HG02763 (cell line): Measurements from ENCODE around the gene POPDC2.
"Not testable (repeated sequence)": the region's sequence is repeated elsewhere in the genome, so short reads cannot be mapped to it uniquely, and the experiment has no call there.

Experiments used
- ATAC-seq: cut with Tn5 transposase; IDR thresholded peaks from one replicate; pipeline ENCODE4 v1.9.1; 2021; ENCODE audit warnings: mild to moderate bottlenecking, moderate library complexity; ENCODE audit not compliant: unreplicated experiment

POPDC2 gene, protein sequence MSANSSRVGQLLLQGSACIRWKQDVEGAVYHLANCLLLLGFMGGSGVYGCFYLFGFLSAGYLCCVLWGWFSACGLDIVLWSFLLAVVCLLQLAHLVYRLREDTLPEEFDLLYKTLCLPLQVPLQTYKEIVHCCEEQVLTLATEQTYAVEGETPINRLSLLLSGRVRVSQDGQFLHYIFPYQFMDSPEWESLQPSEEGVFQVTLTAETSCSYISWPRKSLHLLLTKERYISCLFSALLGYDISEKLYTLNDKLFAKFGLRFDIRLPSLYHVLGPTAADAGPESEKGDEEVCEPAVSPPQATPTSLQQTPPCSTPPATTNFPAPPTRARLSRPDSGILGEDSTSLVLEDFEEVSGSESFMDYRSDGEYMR

DNA sequence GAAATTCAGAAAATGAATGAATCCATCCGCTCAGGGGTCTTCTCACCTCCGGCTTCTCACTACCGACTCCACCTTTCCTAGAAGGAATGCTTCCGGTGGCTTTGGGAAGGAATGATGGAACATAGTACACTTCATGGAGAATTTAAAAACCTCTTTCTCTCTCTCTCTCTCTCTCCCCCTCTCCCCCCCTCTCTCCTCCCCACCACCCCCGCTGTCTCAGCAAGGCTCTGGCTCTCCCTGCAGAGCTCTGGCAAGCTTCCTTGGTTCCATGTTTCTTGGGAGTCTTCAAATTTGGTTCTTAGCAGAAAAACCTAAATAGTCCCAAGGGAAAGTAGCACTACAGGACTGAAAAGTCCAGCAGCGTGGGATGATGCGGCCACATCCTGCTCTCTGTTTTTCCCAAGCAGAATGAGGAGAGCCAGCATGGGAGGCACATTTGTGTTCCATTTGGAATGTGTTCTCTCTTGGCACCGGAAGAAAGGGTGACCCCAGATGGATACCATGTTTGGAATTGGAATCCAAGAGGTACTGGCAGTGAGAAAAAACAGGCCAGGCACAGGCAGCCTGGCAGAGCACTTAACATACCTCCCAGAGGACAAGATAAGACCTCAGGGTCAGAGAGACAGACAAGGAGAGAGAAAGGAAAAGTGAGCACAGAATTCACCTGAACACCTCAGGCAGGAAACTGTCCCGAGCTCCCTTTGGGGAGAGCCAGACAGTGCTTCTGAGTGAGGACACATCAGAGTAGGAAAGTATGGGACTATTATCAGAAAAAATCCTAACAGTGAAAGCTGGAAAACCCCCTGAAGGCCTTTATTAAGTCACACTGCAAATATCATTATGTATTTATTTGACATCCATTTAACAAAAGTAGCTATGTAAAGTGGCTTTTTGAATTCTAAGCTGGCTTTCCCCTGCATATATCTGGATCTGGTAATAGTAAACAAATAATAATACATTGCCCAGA is at the start of gene POPDC2:
Gene POPDC2, minus strand, starts transcription at position 116 of the 967 bp plus-strand sequence. CDS start 166 bp downstream, outside the sequence.
- ATAC-seq: no peak

DNA sequence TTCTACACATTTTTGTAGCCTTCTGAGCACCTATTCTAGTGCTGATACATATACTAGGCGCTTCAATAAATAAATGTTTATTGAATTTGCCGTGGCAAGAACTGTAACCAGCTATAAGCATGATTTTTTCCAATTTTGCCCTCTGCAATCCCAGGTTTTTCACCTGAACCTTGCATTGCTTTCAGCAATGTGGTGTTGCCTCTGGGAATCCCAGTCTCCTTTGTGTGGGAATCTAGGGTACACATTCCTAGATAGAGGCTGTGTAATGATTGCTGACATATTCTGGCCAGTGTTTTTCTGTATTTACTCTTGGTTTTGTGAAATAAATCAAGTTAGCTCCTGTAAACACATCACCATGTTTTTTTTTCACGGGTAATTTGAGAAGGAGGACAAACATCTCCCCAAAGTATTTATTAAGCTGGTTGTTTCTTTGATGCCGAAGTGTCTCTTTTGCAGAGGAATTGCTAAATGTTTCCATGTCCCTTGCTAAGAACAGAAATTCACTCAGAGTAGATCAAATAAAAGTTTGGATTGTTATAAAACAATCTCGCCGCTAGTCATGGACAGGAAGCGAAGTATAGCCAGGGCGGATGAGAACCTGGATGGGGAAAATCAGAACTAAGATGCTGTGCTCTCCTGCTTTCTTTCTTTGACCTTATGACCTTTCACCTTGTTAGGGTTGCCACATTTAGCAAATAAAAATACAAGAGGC is 43.6 kb upstream of the POPDC2 start:
- no peak for ATAC-seq

DNA sequence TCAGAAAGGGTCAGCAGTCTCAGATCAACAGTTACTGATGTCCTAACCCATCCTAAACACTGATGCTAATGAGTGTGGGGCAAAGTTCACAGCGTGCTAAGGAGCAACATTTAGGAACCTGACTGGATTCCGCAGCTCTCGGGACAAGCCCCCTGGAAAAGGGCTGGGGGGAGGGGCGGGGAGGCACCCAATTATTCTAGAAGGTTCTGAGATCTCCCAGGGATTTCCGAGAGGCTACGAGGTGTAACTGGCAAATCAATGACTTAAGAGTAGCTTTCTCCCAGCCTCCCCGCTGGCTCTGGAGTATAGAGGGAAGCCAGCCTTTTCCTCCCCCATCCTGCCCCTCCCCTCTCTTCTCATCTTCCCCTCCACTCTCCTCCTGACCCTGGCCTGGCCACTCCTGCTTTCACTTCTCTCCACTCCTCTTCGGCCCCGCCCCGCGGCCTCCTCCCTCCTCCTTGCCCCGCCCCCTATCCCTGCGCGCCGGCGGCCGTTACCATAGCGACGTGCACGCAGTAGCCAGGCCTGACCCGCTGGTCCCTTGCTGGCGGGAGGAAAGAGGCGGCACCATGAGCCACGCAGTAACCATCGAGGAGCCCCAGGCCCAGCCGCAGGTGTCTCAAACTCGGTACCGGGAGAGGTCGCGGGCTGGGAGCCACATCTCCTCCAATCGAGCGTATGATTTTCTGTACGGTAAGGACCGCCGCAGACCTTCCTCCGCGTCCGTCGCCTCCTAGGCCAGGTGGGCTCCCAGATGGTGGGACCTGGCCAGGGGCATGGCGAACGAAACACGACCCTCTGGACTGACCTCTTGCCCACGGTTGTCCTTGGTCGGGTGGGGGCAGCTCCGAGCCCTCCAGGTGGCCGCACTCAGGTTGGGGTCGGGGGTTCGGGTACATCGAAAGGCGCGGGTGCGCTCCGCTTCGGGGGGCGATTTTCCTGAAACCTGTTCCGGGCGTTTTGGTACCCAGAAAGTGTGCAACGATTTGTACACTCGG is 42.4 kb upstream of the POPDC2 start, which contains the start of gene CFAP91:
Gene CFAP91, plus strand, starts transcription at position 493 of the 998 bp plus-strand sequence. Its CDS starts 77 bp downstream, at position 570.
- peak; percentile 94 for ATAC-seq

DNA sequence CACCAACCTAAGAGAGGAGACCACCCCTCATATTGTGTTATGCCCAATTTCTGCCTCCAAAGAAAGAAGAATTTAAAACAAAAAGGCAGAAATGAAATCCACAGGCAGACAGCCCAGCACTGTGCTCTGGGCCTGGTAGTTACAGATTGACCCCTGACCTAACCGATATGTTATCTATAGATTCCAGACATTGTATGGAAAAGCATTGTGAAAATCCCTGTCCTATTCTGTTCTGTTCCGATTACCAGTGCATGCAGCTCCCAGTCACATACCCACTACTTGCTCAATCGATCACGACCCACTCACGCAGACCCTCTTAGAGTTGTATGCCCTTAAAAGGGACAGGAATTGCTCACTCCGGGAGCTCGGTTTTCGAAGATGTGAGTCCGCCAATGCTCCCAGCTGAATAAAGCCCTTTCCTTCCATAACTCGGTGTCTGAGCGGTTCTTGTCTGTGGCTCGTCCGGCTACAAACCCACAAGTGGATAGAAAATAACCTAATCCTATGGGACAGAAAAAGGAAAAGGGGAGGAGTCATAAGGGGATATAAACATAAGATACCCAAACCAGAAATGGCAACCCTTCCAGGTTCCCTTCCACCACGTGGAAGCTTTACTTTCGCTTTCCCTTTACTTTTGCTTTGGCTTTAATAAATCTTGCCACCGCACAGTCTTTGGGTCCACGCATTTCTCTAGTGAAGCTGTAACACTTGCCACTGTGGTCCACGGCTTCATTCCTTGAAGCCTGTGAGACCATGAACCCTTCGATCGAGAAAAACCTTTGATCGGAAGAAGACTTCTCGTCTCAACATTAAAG is 40.7 kb upstream of the POPDC2 start:
- ATAC-seq: no peak

DNA sequence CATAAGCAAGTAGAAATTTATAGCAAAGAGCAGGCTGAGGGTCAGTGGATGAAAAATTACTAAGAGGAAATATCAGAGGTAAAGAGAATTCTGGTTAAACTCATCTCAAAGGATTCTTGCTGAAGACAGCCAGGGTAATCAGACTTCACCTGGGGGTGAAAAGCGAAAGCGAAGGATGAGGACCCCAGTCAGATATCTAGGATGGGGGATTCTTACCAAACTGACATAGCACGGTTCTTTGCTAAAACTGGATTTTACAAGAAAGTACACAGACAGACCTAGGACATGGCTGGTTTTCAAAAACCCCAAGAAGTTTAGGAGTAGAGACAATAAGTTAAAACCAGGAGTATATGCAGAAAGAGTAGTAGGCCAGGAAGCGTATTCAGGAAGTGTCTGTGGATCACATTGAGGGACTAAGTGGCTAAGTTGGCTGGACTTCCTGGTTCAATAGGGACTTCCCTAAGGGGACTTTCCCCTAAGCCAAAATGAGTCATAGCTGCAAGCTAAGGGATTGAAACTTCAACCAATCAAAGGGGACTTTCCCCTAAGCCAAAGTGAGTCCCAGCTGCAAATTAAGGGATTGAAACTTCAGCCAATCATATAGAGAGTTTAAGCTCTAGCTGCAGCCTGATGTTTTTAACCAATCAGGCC is 40.0 kb upstream of the POPDC2 start:
- no peak for ATAC-seq

DNA sequence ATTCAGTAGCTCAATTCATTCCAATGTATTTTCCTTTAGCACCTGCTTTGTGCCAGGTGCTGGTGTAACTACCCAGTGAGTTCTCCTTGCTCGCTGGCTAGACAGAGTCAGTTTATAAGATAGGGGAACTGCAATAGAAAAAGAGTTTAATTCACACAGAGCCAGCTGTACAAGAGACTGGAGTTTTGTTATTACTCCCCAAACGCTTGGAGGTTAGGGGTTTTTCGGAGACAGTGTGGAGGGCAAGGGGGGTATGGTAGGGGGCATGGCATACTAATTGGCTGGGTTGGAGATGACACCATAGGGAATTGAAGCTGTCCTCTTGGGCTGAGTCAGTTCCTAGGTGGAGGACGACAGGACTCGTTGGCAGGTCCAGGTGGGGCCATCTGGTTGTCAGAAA is 37.0 kb upstream of the POPDC2 start:
- ATAC-seq: no peak

DNA sequence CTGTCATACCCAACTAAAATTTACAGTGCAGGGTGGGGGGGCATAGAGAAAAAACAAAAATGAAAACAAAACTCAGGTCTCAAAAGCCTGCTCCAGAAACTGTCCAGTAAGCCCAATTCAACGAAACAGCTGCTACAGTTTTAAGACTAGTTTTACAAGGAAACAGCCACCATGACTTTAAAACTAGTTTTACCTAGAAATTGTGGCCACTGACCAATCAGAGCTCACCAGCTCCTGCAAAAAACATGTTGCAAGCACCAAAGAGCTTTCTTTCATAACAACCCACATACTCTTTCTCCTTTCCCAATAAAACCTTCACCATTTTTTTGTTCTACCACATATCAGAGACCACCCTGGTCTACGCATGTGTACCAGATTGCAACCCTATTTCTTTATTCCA is 35.1 kb upstream of the POPDC2 start:
- no peak for ATAC-seq

DNA sequence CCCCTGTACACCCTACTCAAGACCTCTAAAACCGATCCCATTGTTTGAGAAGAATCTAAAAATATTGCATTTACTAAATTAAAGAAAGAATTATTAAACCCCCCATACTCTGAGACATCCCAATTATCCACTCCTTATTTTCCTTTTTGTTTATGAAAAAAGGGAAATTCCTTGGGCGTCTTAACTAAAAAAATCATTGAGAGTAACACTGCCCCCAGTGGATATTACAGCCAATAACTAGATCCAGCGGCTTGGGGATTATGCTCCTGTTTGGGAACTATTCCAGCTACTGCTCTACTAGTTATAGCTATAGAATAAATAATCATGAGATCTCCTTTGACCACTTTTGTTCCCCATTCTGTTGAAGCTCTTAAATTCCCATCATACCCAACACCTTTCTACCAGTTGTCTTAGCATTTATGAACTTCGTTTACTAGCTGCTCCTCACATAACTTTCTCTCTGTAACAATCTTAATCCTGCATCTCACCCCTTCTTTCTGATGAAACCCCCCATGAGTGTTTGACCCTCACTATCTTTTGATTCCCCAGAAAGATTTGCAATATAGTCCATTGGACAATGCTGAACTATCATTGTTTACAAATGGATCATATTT is 29.8 kb upstream of the POPDC2 start:
- no peak for ATAC-seq

DNA sequence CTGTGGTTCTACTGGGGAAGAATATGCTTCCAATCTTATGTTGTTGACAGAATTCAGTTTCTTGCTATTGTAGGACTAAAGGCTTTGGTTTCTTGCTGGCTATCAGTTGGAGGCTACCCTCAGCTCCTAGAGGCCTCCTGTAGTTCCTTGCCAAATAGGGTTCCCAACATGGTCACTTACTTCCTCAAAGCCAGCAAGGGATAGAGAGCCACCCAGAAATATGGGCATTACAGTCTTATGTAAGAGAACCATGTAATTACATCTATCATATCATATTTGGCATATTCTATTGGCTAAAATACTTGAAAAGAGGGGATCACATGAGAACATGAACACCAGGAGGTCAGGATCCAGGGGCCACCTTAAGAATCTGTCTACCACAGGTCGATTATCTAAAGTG is 23.0 kb upstream of the POPDC2 start:
- ATAC-seq: no peak

DNA sequence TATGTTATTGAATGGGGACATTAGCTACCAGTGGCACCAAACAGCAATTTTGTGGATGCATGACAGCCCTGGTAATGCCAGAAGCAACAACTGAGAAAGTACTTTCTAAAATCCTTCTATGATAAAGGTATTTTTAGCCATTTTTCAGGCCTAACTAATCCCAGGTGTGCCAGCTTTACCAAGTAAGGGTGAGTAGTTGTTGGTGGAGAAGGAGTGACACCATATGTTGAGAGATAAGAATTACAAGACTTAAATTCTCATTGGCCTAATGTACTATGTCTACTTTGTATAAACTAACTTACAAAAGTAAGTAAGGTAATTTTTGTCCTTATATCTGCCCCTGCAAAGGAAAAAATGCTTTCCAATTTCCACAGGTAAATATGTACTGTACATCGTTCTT is 20.9 kb upstream of the POPDC2 start:
- ATAC-seq: peak; percentile 27

DNA sequence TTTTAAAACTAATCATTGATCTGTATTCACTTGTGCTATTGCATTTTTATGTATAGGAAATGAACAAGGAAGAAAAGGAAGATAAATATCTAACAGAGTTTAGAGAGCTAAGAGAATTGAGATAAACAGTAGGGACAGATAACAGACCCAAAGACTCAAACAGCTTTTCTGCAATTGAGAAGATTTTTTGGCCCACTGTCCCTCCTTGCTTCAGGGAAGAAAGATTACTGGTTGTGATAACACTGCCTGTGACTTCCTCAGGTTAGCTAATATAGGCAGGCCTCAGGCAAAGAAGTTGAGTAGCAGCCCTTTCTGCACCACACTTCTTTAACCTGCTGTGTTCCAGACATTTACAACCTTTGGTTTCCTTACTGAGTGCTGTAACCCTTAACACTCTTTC is 19.5 kb upstream of the POPDC2 start:
- no peak for ATAC-seq

DNA sequence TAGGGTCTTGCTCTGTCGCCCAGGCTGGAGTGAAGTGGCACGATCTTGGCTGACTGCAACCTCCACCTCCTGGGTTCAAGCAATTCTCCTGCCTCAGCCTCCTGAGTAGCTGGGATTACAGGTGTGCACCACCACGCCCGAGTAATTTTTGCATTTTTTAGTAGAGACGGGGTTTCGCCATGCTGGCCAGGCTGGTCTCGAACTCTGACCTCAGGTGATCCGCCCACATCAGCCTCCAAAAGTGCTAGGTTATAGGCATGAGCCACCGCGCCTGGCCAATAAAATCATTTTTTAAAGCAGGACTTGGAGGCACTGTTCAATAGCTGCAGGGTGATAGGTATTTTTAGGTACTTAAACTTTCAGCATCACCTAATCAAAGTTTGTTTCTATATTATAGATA is 17.8 kb upstream of the POPDC2 start:
- ATAC-seq: not testable (repeated sequence)

DNA sequence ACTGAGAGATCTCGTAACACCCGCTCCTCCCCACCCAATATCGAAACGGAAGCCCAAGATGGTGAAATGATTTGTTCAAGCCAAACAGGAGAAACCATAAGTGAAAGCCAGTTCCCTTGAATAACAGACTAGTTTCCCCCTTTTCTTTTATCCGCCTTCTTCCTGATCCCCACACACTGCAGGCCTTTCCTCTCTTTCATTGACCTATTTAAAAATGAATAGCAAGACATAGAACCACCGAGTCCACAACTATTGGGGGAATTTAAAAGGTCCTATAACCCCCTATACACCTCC is 17.2 kb upstream of the POPDC2 start:
- ATAC-seq: no peak

DNA sequence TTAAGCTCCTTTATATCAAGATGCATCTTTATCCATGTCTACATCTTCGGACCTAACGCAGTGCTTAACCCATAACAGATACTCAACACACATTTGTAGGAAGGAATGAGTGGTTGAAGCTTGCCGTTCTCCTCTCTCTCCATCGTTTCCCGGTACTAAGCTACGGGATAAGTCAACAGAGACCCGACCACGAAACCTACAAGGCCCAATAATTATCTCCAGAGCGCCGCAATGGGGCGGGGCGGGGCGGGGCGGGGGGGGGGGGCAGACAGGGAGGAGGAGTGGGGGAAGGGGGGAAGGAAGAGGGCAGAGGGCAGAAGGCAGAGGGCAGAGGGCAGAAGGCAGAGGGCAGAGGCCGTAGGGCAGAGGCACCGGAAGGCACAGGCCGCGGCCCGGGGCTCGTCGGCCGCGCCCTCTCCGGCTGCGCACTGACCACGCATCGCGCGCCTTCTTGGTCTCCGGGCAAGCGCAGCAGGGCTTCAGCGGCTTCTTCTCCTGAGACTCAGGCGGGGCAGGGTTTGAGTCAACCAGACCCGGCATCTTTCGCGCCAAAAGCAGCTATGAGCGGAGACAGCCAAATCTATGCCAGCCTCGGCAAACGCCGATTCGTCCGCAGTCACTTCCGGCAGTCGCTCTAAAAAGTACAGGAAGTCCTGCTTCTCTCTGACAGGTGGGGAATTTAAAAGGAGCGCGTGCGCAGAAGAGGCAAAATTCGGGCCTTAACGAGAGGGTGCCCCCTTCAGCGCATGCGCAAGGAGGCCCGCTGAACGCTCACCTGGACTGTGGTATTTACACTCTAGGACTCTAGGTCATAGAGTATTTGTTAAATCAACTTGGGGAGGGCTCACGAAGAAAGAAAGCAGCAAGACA is 16.6 kb upstream of the POPDC2 start, which contains the start of gene COX17:
Gene COX17, minus strand, starts transcription at position 636 of the 870 bp plus-strand sequence. Its CDS starts 96 bp downstream, at position 540.
- peak; percentile 88 for ATAC-seq

DNA sequence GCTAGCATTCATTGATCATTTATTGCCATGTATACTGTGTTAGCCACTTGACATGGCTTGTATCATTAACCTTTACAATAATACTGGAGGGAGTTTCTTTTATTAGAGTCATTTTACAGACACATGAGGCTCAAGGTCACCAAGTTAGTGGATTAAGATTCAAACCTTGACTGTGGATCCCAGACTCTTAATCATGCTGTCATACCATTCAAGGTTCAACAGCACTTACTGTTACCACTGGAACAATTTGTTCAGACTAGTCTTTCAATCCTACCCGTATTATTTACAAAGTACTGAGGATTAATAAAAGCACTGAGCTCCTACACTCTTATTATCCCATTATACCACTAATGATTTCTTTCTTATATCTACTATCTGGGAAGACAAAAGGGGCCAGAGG is 15.6 kb upstream of the POPDC2 start:
- no peak for ATAC-seq

DNA sequence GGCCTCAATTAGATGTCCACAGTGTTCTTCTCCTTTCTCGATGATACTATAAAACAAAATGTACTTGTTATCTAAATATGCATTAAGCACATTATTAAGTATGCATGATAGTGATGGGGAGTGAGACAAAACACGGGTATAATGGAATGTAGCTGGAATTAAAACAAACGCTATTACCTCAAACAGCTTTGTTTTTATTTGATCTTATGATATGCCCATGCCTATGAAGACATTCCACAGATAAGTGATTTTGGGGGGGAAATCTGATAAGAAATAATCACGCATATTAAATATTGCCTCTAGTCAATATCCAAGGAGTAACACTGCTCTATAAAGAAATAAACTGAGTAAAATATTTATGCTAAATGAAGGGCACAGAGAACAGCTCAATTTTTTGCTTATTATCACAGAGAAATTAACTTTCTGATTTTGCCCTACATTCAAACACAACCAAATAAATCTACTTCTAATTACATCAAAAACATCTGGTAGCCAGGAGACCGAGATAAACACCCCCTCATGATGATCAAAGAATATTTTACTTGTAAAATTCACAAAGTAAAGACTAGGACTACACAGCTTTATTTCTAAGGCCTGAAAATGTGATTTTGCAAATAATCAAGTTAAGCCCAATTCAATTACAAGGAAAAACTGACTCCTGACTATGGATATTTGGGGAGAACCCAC is 14.9 kb upstream of the POPDC2 start:
- ATAC-seq: no peak

DNA sequence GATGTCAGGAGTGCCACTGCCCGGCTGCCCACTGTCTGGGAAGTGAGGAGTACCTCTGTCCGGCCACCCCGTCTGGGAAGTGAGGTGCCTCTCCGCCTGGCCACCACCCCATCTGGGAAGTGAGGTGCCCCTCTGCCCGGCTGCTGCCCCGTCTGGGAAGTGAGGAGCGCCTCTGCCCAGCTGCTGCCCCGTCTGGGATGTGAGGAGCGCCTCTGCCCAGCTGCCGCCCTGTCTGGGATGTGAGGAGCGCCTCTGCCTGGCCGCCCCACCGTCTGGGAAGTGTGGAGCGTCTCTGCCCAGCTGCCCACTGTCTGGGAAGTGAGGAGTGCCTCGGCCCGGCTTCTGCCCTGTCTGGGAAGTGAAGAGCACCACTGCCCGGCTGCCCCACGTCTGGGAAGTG is 13.5 kb upstream of the POPDC2 start:
- ATAC-seq: no peak
